Nephron (organoid): Measurements from ENCODE around the gene UBE2J1.
"Not testable (repeated sequence)": the region's sequence is repeated elsewhere in the genome, so short reads cannot be mapped to it uniquely, and the experiment has no call there.

Experiments used
- H3K27ac Mint-ChIP-seq, 3 experiments: 2 replicates each; pipeline ENCODE4 v1.8.0; 2020; ENCODE audit warnings: mixed read lengths in 3 of 3, mild to moderate bottlenecking in 2 of 3, moderate library complexity in 1 of 3
- H3K27me3 Mint-ChIP-seq: 2 replicates; pipeline ENCODE4 v1.8.0; 2021; ENCODE audit warnings: low read depth, mild to moderate bottlenecking, moderate library complexity, mixed read lengths
- H3K36me3 Mint-ChIP-seq: 2 replicates; pipeline ENCODE4 v1.8.0; 2020; ENCODE audit warnings: low read depth, mixed read lengths
- H3K4me1 Mint-ChIP-seq: 2 replicates; pipeline ENCODE4 v1.8.0; 2020; ENCODE audit warnings: mixed read lengths
- H3K4me3 Mint-ChIP-seq, 3 experiments: 2 replicates each; pipeline ENCODE4 v1.8.0; 2020; ENCODE audit warnings: mild to moderate bottlenecking in 3 of 3, mixed read lengths in 3 of 3, moderate library complexity in 2 of 3
- H3K9me3 Mint-ChIP-seq: 2 replicates; pipeline ENCODE4 v1.8.0; 2020; ENCODE audit warnings: mixed read lengths
- CTCF ChIP-seq, 3 experiments: fragments of 200-600 bp; sonication (generic); IDR thresholded peaks; one replicate each; pipeline ENCODE4 v1.5.0; 2021; ENCODE audit warnings: antibody characterized with exemption in 3 of 3; ENCODE audit not compliant: unreplicated experiment in 3 of 3

The UBE2J1 gene

DNA sequence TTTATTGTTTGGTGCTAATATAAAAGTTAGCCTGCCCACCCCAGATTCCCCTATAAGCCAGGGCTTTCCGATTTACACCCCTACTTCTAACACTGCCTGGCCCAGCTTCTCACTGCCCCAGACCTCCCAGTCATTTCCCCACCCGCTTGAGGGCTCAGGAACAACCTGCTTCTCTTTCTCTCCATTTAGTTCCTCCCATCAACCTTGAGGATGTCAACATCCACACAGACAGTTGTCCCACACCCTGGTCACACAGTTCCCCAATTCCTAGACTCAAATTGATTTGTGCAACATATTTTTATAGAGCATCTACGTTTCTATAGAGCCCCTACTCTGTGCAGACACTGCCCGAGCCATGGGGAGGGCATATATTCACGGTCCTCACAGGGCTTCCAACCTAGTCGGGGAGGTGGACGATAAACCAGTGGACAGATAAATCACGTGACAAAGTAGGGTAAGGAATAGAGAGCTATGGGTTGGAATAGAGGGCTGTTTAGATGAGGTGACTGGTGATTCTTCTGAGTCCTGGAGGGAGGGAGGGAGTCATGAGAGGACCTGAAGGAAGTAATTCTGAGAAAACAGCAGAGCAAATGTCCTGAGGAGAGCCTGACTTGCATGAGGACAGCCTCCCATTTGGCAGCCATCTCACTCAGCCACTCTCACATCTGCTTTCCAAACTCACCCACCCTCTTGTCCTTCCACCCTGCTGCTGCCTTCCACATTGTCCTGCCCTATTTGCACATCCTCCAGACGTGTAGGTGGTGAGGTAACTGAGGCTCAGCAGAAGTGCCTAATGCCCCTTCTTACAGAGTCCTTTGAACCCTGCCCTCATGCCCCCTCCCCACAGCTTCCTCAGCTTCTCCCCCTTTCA, 43.8 kb downstream of the UBE2J1 start:
- H3K4me1 Mint-ChIP-seq: peaks cover 32% of the 10 kb centered on the region
- no peaks in the 10 kb centered on the region for H3K36me3 Mint-ChIP-seq
- no peak overlapping the region for H3K27ac Mint-ChIP-seq
- TF ChIP-seq CTCF (IDR thresholded peaks at IDR 0.05; ENCODE audit: unreplicated experiment in 3 of 3): no peak
- peaks cover 4% of the 10 kb centered on the region for H3K27me3 Mint-ChIP-seq
- H3K4me3 Mint-ChIP-seq: no peak overlapping the region
- H3K9me3 Mint-ChIP-seq: no peaks in the 10 kb centered on the region

DNA sequence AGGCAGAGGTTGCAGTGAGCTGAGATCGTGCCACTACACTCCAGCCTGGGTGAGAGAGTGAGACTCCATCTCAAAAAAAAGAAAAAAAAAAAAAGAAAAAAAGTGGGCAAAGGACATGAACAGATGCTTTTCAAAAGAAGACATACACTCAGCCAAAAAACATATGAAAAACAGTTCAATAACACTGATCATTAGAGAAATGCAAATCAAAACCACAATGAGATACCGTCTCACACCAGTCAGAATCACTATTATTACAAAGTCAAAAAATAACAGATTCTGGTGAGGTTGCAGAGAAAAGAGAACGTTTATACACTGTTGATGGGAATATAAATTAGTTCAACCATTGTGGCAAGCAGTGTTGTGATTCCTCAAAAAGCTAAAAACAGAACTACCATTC, 48.0 kb downstream of the UBE2J1 start:
- H3K27ac Mint-ChIP-seq, H3K27me3 Mint-ChIP-seq, H3K36me3 Mint-ChIP-seq, H3K4me3 Mint-ChIP-seq, H3K4me1 Mint-ChIP-seq: not testable (repeated sequence)
- H3K9me3 Mint-ChIP-seq: peaks cover 10% of the 10 kb centered on the region

- H3K27me3 Mint-ChIP-seq: peaks cover 11% of the 10 kb centered on the region
- TF ChIP-seq CTCF (IDR thresholded peaks at IDR 0.05; ENCODE audit: unreplicated experiment in 3 of 3): no peak
- H3K27ac Mint-ChIP-seq: no peak overlapping the region
- no peaks in the 10 kb centered on the region for H3K36me3 Mint-ChIP-seq
- no peak overlapping the region for H3K4me3 Mint-ChIP-seq
- peaks cover 21% of the 10 kb centered on the region for H3K4me1 Mint-ChIP-seq
- peaks cover 10% of the 10 kb centered on the region for H3K9me3 Mint-ChIP-seq
Observed at GRCh38 chr6:89302936-89303335, 49.6 kb downstream of the UBE2J1 start.

DNA sequence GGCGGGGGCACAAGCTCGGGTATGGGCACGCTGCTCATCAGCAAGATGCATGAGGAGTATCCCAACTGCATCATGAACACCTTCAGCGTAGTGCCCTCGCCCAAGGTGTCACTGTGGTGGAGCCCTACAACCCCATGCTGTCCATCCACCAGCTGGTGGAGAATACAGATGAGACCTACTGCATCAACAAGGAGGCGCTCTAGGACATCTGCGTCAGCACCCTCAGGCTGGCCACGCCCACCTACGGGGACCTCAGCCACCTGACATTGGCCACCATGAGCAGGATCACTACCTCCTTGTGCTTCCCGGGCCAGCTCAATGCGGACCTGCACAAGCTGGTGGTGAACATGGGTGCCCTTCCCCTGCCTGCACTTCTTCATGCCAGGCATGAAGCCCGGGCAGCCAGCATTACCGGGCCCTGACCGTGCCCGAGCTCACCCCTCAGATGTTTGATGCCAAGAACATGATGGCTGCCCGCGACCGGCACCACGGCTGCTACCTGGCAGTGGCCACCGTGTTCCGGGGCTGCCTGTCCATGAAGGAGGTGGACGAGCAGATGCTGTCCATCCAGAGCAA, 50.2 kb downstream of the UBE2J1 start:
- Mint-ChIP-seq H3K36me3 (no peaks in the 10 kb centered on the region), H3K27ac (no peak overlapping the region), H3K4me1 (peaks cover 27% of the 10 kb centered on the region), H3K4me3 (no peak overlapping the region), H3K27me3 (peaks cover 12% of the 10 kb centered on the region), H3K9me3 (peaks cover 10% of the 10 kb centered on the region)
- TF ChIP-seq CTCF (IDR thresholded peaks at IDR 0.05; ENCODE audit: unreplicated experiment in 3 of 3): no peak

DNA sequence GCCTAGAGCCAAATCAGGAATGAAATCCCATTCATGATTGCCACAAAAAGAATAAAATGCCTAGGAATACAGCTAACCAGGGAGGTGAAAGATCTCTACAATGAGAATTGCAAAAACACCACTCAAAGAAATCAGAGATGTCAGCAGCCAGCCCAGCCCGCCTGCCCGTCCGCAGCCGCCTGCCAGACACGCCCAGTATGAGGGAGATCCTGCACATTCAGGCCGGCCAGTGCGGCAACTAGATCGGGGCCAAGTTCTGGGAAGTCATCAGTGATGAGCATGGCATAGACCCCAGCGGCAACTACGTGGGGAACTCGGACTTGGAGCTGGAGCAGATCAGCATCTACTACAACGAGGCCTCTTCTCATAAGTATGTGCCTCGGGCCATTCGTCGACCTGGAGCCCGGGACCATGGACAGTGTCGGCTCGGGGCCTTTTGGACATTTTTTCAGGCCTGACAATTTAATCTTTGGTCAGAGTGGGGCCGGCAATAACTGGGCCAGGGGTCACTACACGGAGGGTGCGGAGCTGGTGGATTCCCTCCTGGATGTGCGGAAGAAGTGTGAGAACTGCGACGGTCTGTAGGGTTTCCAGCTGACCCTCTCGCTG, 50.8 kb downstream of the UBE2J1 start:
- no peaks in the 10 kb centered on the region for H3K36me3 Mint-ChIP-seq
- H3K4me1 Mint-ChIP-seq: peaks cover 27% of the 10 kb centered on the region
- no peak overlapping the region for H3K4me3 Mint-ChIP-seq
- no peak for TF ChIP-seq CTCF (IDR thresholded peaks at IDR 0.05; ENCODE audit: unreplicated experiment in 3 of 3)
- peaks cover 10% of the 10 kb centered on the region for H3K9me3 Mint-ChIP-seq
- no peak overlapping the region for H3K27ac Mint-ChIP-seq
- peaks cover 12% of the 10 kb centered on the region for H3K27me3 Mint-ChIP-seq

- H3K4me3 Mint-ChIP-seq: no peak overlapping the region
- H3K9me3 Mint-ChIP-seq: peaks cover 14% of the 10 kb centered on the region
- peak overlapping the region; percentile 65 to 85 (median 79) for H3K27ac Mint-ChIP-seq
- no peak for TF ChIP-seq CTCF (IDR thresholded peaks at IDR 0.05; ENCODE audit: unreplicated experiment in 3 of 3)
- H3K36me3 Mint-ChIP-seq: no peaks in the 10 kb centered on the region
- peaks cover 27% of the 10 kb centered on the region for H3K4me1 Mint-ChIP-seq
- H3K27me3 Mint-ChIP-seq: peaks cover 9% of the 10 kb centered on the region
Observed at GRCh38 chr6:89299466-89299850, 53.1 kb downstream of the UBE2J1 start.
